GM12878 (cell line): ENCODE measurements around the gene VWA3A. TPM values are rescaled to one million over a fixed set of nuclear protein-coding genes. Genes with fewer than 3 reads are reported as not detected.

Experiments used
- ATAC-seq: fragments of 200-7000 bp; cut with Tn5 transposase; 3 replicates; pipeline ENCODE4 v1.9.1; 2020; ENCODE audit warnings: mild to moderate bottlenecking, moderate library complexity
- BruUV-seq: library from RNA; stranded (reverse); fragments of 400-500 nt; replicated peaks from 2 replicates; lab custom pipeline; 2021; lab: Mats Ljungman, UMichigan
- CTCF ChIA-PET: fragments of 300-600 bp; sonication (Branson Sonifier 250); formaldehyde crosslinking; extraction: SDS; loops from one replicate; lab custom pipeline; 2021; ENCODE audit warnings: inconsistent platforms; lab: Yijun Ruan, JAX
- POLR2A ChIA-PET: fragments of 350-600 bp; formaldehyde crosslinking; extraction: SDS; loops from one replicate; lab custom pipeline; 2021; ENCODE audit warnings: inconsistent platforms; lab: Charles Lee
- RAD21 ChIA-PET: fragments of 300-600 bp; sonication (Branson Sonifier 250); formaldehyde crosslinking; loops from one replicate; lab custom pipeline; 2023; ENCODE audit warnings: antibody characterized with exemption; ENCODE audit not compliant: unreplicated experiment; lab: Charles Lee
- SMC1A ChIA-PET: fragments of 300-600 bp; sonication (Branson Sonifier 250); formaldehyde crosslinking; loops from one replicate; lab custom pipeline; 2023; ENCODE audit not compliant: unreplicated experiment, uncharacterized antibody; lab: Charles Lee
- DNase-seq: peaks from one replicate; pipeline ENCODE4 v3.0.0-alpha.2; 2011; ENCODE audit warnings: low read depth, low spot score
- FAIRE-seq: peaks from 3 replicates; lab custom pipeline; 2011; peaks lifted over from hg19 to GRCh38; lab: Jason Lieb, UNC
- H2AFZ ChIP-seq: 2 replicates; pipeline ENCODE4 v1.6.0; 2011; ENCODE audit warnings: low read depth, low read length, control low read depth; ENCODE audit not compliant: control insufficient read depth
- H3K27ac ChIP-seq: 2 replicates; pipeline ENCODE4 v1.5.1; 2011; ENCODE audit warnings: control low read depth; ENCODE audit not compliant: control insufficient read depth, insufficient read depth
- H3K27me3 ChIP-seq, 2 experiments: replicated peaks in 1 of 2; 2 replicates each; pipeline versions ENCODE4 v1.6.0 to v1.6.1; 2011; ENCODE audit warnings: low read length in 1 of 2; ENCODE audit not compliant: control insufficient read depth in 2 of 2, insufficient read depth in 2 of 2
- H3K36me3 ChIP-seq, 2 experiments: 2 replicates each; pipeline ENCODE4 v1.5.1; 2011; ENCODE audit warnings: low read length in 1 of 2; ENCODE audit not compliant: control insufficient read depth in 2 of 2, insufficient read depth in 2 of 2
- H3K4me1 ChIP-seq: 2 replicates; pipeline ENCODE4 v1.6.1; 2011; ENCODE audit warnings: mild to moderate bottlenecking, low read length, moderate library complexity, mixed read lengths; ENCODE audit not compliant: control insufficient read depth, insufficient read depth
- H3K4me2 ChIP-seq: 2 replicates; pipeline ENCODE4 v1.6.0; 2011; ENCODE audit warnings: control low read depth; ENCODE audit not compliant: control insufficient read depth, insufficient read depth
- H3K4me3 ChIP-seq: fragments of 200-600 bp; sonication (generic); 2 replicates; pipeline ENCODE4 v1.5.1; 2016
- H3K79me2 ChIP-seq: 2 replicates; pipeline ENCODE4 v1.6.0; 2011; ENCODE audit warnings: low read length; ENCODE audit not compliant: control insufficient read depth, insufficient read depth
- H3K9ac ChIP-seq: 2 replicates; pipeline ENCODE4 v1.8.0; 2011; ENCODE audit warnings: low read length, control low read depth, mixed read lengths; ENCODE audit not compliant: control insufficient read depth, insufficient read depth
- H3K9me3 ChIP-seq: replicated peaks from 3 replicates; pipeline ENCODE4 v1.5.1; 2011; ENCODE audit warnings: mild to moderate bottlenecking, low read length; ENCODE audit not compliant: control insufficient read depth, insufficient read depth
- H4K20me1 ChIP-seq: 2 replicates; pipeline ENCODE4 v1.6.0; 2011; ENCODE audit not compliant: control insufficient read depth, insufficient read depth
- BHLHE40 ChIP-seq, 2 experiments: fragments of 450-650 bp in 1 of 2; IDR thresholded peaks; 2 replicates each; pipeline ENCODE4 v1.6.1; 2011 to 2017; ENCODE audit warnings: low read depth in 2 of 2, borderline replicate concordance in 1 of 2, improper control_type of control experiment in 1 of 2, low read length in 1 of 2, mild to moderate bottlenecking in 1 of 2
- CEBPB ChIP-seq, 2 experiments: fragments of 150-350 bp in 1 of 2; IDR thresholded peaks; 2 replicates each; pipeline ENCODE4 v1.6.1; 2012 to 2014; ENCODE audit warnings: low read depth in 2 of 2, low read length in 2 of 2, borderline replicate concordance in 1 of 2, inconsistent platforms in 1 of 2
- EED ChIP-seq: sonication (generic); IDR thresholded peaks from 2 replicates; pipeline ENCODE4 v1.6.1; 2016; ENCODE audit warnings: antibody characterized with exemption, low read depth
- IKZF1 ChIP-seq: fragments of 450-650 bp; conservative IDR thresholded peaks from 2 replicates; pipeline ENCODE4 v1.6.1; 2017; ENCODE audit warnings: antibody characterized with exemption, mild to moderate bottlenecking
- IKZF2 ChIP-seq, 2 experiments: fragments of 450-650 bp; IDR thresholded peaks; 2 replicates each; pipeline ENCODE4 v1.6.1; 2017; ENCODE audit warnings: mild to moderate bottlenecking in 2 of 2, moderate library complexity in 2 of 2
- MTA2 ChIP-seq: fragments of 450-650 bp; IDR thresholded peaks from 2 replicates; pipeline ENCODE4 v1.6.1; 2016; ENCODE audit warnings: low read depth, mild to moderate bottlenecking, moderate library complexity
- POU2F2 ChIP-seq: IDR thresholded peaks from 3 replicates; pipeline ENCODE4 v1.6.1; 2011; ENCODE audit warnings: low read depth, mild to moderate bottlenecking, low read length, borderline replicate concordance
- RAD21 ChIP-seq: IDR thresholded peaks from 2 replicates; pipeline ENCODE4 v1.6.1; 2011; ENCODE audit warnings: mild to moderate bottlenecking, low read depth, low read length, moderate library complexity; ENCODE audit not compliant: insufficient read depth
- RB1 ChIP-seq: fragments of 450-650 bp; formaldehyde crosslinking; IDR thresholded peaks from 2 replicates; pipeline ENCODE4 v1.6.1; 2017; ENCODE audit warnings: mild to moderate bottlenecking, borderline replicate concordance
- SIN3A ChIP-seq: IDR thresholded peaks from 2 replicates; pipeline ENCODE4 v1.6.1; 2012; ENCODE audit warnings: low read depth, low read length, improper control_type of control experiment
- SMAD5 ChIP-seq: IDR thresholded peaks from 2 replicates; pipeline ENCODE4 v1.6.1; 2016; ENCODE audit warnings: antibody characterized with exemption, low read depth
- SMC3 ChIP-seq: IDR thresholded peaks from 2 replicates; pipeline ENCODE4 v1.6.1; 2011; ENCODE audit warnings: low read length, improper control_type of control experiment, borderline replicate concordance
- SP1 ChIP-seq: IDR thresholded peaks from one replicate; pipeline ENCODE4 v1.6.1; 2011; ENCODE audit warnings: low read depth, low read length
- STAT1 ChIP-seq: fragments of 450-650 bp; conservative IDR thresholded peaks from 2 replicates; pipeline ENCODE4 v1.6.1; 2014; ENCODE audit warnings: antibody characterized with exemption, mild to moderate bottlenecking
- WGBS: methylation state at CpG from one replicate; pipeline ENCODE4 v1.1.6; 2016; ENCODE audit warnings: low lambda C conversion rate; ENCODE audit not compliant: insufficient replicate concordance, insufficient coverage; ENCODE audit errors: missing lambda C conversion rate; 5-methylcytosine and 5-hydroxymethylcytosine counted together
- in situ Hi-C: fragments of 300-500 bp; cut with MboI; formaldehyde crosslinking; loops from 9 replicates; pipeline ENCODE4 v1.14.3; 2018; ENCODE audit warnings: mixed read lengths
- intact Hi-C: fragments of 100-400 bp; cut with micrococcal nuclease; formaldehyde crosslinking; loops from one replicate; pipeline ENCODE4 v1.14.2; 2022; ENCODE audit not compliant: unreplicated experiment
- polyA plus RNA-seq, 11 experiments: library from polyadenylated mRNA; depleted of rRNA in 4 of 11; unstranded in 6 of 11; stranded (reverse) in 5 of 11; fragments of >200 nt; fragmentation: Nextera tagmentation in 4 of 11; fragmentation: Illumina TruSeq in 1 of 11; extraction: Ambion mirVana in 4 of 11; extraction: Trizol in 1 of 11; gene quantifications; 1 replicate in 1 of 11; 2 replicates in 10 of 11; pipeline versions ENCODE4 v1.2.1 to v1.2.3, GENCODE V29; 2011 to 2016; ENCODE audit warnings: inconsistent platforms in 2 of 11, missing spikeins in 2 of 11, low read depth in 1 of 11
- total RNA-seq, 4 experiments: library from RNA; depleted of rRNA in 3 of 4; stranded (reverse); fragments of >200 nt in 3 of 4; fragmentation: Illumina TruSeq in 1 of 4; extraction: Trizol in 1 of 4; gene quantifications; 2 replicates each; pipeline versions ENCODE4 v1.2.1 to v1.2.3, GENCODE V29; 2013 to 2021
- TF ChIP-seq, protein P1 (sequence below): fragments of 450-650 bp; IDR thresholded peaks from 2 replicates; pipeline ENCODE4 v1.6.1; 2017; ENCODE audit warnings: mild to moderate bottlenecking, low read depth, inconsistent platforms; ENCODE audit not compliant: poor library complexity, severe bottlenecking
- TF ChIP-seq, protein P2 (sequence below), 3 experiments: IDR thresholded peaks in 2 of 3; conservative IDR thresholded peaks in 1 of 3; 2 replicates each; pipeline ENCODE4 v1.5.1; 2011; ENCODE audit warnings: low read depth in 3 of 3, low read length in 3 of 3, mild to moderate bottlenecking in 3 of 3, control low read depth in 2 of 3, moderate library complexity in 2 of 3, inconsistent platforms in 1 of 3, mixed read lengths in 1 of 3; ENCODE audit not compliant: control insufficient read depth in 2 of 3, insufficient read depth in 1 of 3; ENCODE audit errors: extremely low read depth in 1 of 3

VWA3A gene
- total and polyA plus RNA-seq, 10 of the 15 experiments (the other 5 are each of a cell fraction or from before 2014, with no cell fraction given): 0.01 TPM; not detected in 9

DNA sequence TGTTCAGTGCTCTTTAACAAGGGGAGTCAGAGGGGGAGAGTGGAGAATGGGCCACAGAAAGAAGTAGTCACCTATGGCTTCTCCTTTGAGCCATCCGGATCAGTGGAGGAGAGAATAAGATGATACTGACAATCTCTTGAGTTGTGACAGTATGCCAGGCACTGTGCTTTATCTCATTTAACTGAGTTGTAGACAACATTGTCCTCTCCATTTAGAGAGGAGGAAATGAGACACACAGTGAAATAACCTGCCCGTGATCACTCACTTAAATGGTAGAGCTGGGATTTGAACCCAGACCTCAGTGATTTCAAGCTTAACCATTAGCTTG, 95.9 kb downstream of the VWA3A start (continued):
- peak; percentile 25; the same call in 1 of the 2 replicates for TF ChIP-seq MTA2

DNA sequence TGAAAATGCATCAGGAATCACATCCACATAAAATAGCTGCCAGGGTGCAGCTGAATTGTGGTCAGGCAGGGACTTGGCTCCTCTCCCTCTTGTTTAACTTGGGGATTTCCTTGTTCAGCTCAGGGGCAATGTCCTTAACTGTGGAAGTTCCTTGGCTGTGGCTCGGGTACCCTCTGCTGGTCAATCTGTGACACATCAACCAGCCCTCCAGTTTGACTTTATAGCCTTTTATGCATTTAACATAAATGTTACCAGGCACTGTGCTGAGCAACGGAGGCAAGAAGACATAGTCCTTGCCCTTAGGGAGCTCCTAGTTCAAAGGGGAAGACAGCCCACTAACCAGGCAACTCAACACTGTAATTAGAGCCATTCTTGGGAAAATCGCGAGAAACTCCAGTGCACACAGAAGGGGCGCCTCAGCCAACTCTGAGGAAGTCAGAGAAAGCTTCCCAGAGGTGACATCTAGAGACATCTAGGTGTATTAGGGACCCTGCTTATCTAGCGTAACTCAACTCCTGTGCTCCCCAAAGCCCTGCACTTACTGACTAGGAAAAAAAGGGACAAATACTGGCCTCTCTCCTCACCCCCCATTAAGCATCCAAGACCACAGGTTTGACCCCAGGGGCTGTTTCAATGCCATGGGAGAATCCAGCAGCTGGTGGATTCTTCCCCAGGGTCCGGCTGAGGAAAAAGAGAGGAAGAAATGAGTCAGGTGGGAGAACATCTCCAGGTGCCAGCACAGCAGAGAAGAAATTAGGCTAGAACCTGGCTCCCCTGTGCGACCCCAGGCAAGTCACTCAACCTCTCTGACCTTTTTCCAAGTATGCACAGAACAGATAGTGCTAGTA, 96.5 kb downstream of the VWA3A start:
- peak overlapping the region; percentile 68; the same call in 1 of the 2 replicates for H3K9ac ChIP-seq
- TF ChIP-seq SP1 (no peak), RB1 (no peak), POU2F2 (peak; percentile 79; the same call in 1 of the 3 replicates), SIN3A (0 out of 2 replicates have a peak, but pooled peaks have one; percentile 36), RAD21 (peak; percentile 91), SMC3 (peak; percentile 69), STAT1 (peak; percentile 76; the same call in 1 of the 2 replicates), BHLHE40 (IDR thresholded peaks at IDR 0.05; ENCODE audit: borderline replicate concordance in 1 of 2, low read depth in 2 of 2, low read length in 1 of 2) (0 out of 4 replicates have a peak, but pooled peaks of 1 of the 2 experiments have one; percentile 7), SMAD5 (no peak), CEBPB (IDR thresholded peaks at IDR 0.05; ENCODE audit: borderline replicate concordance in 1 of 2, low read depth in 2 of 2, low read length in 2 of 2) (no peak), IKZF1 (peak; percentile 79), EED (0 out of 2 replicates have a peak, but pooled peaks have one; percentile 31), IKZF2 (IDR thresholded peaks at IDR 0.05) (peak; percentile 69 to 75)
- TF ChIP-seq, protein P1, sequence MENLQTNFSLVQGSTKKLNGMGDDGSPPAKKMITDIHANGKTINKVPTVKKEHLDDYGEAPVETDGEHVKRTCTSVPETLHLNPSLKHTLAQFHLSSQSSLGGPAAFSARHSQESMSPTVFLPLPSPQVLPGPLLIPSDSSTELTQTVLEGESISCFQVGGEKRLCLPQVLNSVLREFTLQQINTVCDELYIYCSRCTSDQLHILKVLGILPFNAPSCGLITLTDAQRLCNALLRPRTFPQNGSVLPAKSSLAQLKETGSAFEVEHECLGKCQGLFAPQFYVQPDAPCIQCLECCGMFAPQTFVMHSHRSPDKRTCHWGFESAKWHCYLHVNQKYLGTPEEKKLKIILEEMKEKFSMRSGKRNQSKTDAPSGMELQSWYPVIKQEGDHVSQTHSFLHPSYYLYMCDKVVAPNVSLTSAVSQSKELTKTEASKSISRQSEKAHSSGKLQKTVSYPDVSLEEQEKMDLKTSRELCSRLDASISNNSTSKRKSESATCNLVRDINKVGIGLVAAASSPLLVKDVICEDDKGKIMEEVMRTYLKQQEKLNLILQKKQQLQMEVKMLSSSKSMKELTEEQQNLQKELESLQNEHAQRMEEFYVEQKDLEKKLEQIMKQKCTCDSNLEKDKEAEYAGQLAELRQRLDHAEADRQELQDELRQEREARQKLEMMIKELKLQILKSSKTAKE: peak; percentile 34
- TF ChIP-seq, protein P2, sequence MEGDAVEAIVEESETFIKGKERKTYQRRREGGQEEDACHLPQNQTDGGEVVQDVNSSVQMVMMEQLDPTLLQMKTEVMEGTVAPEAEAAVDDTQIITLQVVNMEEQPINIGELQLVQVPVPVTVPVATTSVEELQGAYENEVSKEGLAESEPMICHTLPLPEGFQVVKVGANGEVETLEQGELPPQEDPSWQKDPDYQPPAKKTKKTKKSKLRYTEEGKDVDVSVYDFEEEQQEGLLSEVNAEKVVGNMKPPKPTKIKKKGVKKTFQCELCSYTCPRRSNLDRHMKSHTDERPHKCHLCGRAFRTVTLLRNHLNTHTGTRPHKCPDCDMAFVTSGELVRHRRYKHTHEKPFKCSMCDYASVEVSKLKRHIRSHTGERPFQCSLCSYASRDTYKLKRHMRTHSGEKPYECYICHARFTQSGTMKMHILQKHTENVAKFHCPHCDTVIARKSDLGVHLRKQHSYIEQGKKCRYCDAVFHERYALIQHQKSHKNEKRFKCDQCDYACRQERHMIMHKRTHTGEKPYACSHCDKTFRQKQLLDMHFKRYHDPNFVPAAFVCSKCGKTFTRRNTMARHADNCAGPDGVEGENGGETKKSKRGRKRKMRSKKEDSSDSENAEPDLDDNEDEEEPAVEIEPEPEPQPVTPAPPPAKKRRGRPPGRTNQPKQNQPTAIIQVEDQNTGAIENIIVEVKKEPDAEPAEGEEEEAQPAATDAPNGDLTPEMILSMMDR (IDR thresholded peaks at IDR 0.05 in 2 of 3, conservative IDR thresholded peaks at IDR 0.05 in 1 of 3; ENCODE audit: control insufficient read depth in 2 of 3, extremely low read depth in 1 of 3, insufficient read depth in 1 of 3, low read depth in 3 of 3, low read length in 3 of 3): peak; percentile 82 to 95 (median 90); a peak in 5 of 6 replicates

More for the DNA sequence above, 96.5 kb downstream of the VWA3A start:
- intact Hi-C loops (loop anchor here (1.0 to 2.0 kb wide), 3 partner anchors 90 to 188 kb away; partner anchors contain the start of gene PDZD9), in situ Hi-C loops (loop anchor here (5.0 kb wide), 1 partner anchor 87 kb away; no protein-coding TSS in a partner anchor)
- 26% methylated on average over 8 of the region's 8 CpGs for WGBS
- ChIA-PET POLR2A (interaction anchor here (0.5 to 2.0 kb wide), 7 partner anchors 100 to 236 kb away, joined by 3 to 6 read pairs (median 4); partner anchors contain the start of genes MOSMO and UQCRC2), SMC1A (interaction anchor here (0.6 to 6.0 kb wide), 38 partner anchors 12 to 367 kb away, joined by 3 to 69 read pairs (median 4); partner anchors contain the start of genes MOSMO, PDZD9 and UQCRC2), CTCF (interaction anchor here (0.6 to 8.4 kb wide), 59 partner anchors 9 to 1512 kb away, joined by 3 to 103 read pairs (median 4); partner anchors contain the start of genes EEF2K, MOSMO, PDZD9 and POLR3E), RAD21 (interaction anchor here (0.5 to 7.8 kb wide), 38 partner anchors 9 to 544 kb away, joined by 3 to 68 read pairs (median 4); partner anchors contain the start of genes EEF2K, PDZD9, POLR3E and UQCRC2)
- Histone ChIP-seq H3K27me3 (no peaks in the 10 kb centered on the region), H3K79me2 (no peaks in the 10 kb centered on the region), H2AFZ (peak overlapping the region; percentile 68), H3K4me1 (peaks cover 30% of the 10 kb centered on the region), H3K9me3 (no peaks in the 10 kb centered on the region), H3K4me3 (peak overlapping the region; percentile 73; the same call in 1 of the 2 replicates), H3K36me3 (no peaks in the 10 kb centered on the region), H3K4me2 (peak overlapping the region; percentile 96), H4K20me1 (no peaks in the 10 kb centered on the region), H3K27ac (peak overlapping the region; percentile 77)
- FAIRE-seq (peak; percentile 85), DNase-seq (peak; percentile 55), ATAC-seq (peak; percentile 2; the same call in 1 of the 3 replicates)
- BruUV-seq: no TSS peak
